Colonic mucosa (tissue), 4 donors: ENCODE measurements around the gene MAP1LC3B. TPM values are rescaled to one million over a fixed set of nuclear protein-coding genes. Genes with fewer than 3 reads are reported as not detected.

ENCODE experiments used
- DNase-seq: peaks from one replicate; pipeline ENCODE4 v3.0.0-alpha.2; 2020
- H3K27ac ChIP-seq: fragments of 200-600 bp; one replicate; pipeline ENCODE4 v1.8.0; 2021
- H3K27me3 ChIP-seq: fragments of 200-600 bp; one replicate; pipeline ENCODE4 v1.8.0; 2021
- H3K36me3 ChIP-seq: fragments of 200-600 bp; one replicate; pipeline ENCODE4 v1.8.0; 2021
- H3K4me1 ChIP-seq: fragments of 200-600 bp; one replicate; pipeline ENCODE4 v1.8.0; 2021; ENCODE audit warnings: mild to moderate bottlenecking
- H3K4me3 ChIP-seq: fragments of 200-600 bp; one replicate; pipeline ENCODE4 v1.8.0; 2021
- H3K9ac ChIP-seq, 2 donors: one replicate each; pipeline ENCODE4 v1.7.0; 2013; ENCODE audit warnings: control low read depth in 2 of 2, low read depth in 2 of 2, low read length in 2 of 2
- H3K9me3 ChIP-seq: fragments of 200-600 bp; one replicate; pipeline ENCODE4 v1.8.0; 2021
- intact Hi-C: fragments of 100-400 bp; cut with DNase I; formaldehyde crosslinking; loops from one replicate; pipeline ENCODE4 v1.14.1; 2022
- total RNA-seq, 2 donors: library from RNA; stranded (reverse); fragmentation: NEBNext Ultra II Directional in 1 of 2; extraction: Animal tissue kit (Norgen Biotek cat#: 25700) in 1 of 2; gene quantifications; one replicate each; pipeline ENCODE4 v1.2.1, GENCODE V29; 2021
- TF ChIP-seq, protein P1 (sequence below): fragments of 200-600 bp; IDR thresholded peaks from one replicate; pipeline ENCODE4 v1.8.0; 2022; ENCODE audit warnings: antibody characterized with exemption, mild to moderate bottlenecking
- donor health status: healthy.
- donor health status: DM: no; HTN: no; CAD: no.
- donor health status: DM: no; HTN: no; CAD: no.

The MAP1LC3B gene
- total RNA-seq, 2 donors from 2014 or later = 45.0 to 83.0 TPM

DNA sequence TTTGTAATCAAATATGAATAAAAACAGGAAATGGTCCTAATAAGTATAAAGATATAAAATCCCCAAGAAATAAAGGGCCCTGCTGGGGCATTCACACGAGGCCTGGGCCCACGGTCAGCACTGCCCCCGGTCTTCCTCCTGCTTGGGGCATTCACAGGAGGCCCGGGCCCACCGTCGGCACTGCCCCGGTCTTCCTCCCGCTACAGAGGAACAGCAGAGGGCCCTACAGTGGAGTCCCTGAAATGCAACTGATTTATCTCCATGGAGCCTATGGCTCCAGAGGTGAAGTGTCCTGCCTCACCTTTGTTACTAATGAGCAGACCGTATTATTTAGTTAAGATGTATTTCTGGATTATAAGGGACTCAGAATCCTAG is 46.5 kb downstream of the MAP1LC3B start:
- no peaks in the 10 kb centered on the region for H3K9me3 ChIP-seq
- no peaks in the 10 kb centered on the region for H3K36me3 ChIP-seq
- H3K9ac ChIP-seq = no peak overlapping the region
- TF ChIP-seq, protein P1, sequence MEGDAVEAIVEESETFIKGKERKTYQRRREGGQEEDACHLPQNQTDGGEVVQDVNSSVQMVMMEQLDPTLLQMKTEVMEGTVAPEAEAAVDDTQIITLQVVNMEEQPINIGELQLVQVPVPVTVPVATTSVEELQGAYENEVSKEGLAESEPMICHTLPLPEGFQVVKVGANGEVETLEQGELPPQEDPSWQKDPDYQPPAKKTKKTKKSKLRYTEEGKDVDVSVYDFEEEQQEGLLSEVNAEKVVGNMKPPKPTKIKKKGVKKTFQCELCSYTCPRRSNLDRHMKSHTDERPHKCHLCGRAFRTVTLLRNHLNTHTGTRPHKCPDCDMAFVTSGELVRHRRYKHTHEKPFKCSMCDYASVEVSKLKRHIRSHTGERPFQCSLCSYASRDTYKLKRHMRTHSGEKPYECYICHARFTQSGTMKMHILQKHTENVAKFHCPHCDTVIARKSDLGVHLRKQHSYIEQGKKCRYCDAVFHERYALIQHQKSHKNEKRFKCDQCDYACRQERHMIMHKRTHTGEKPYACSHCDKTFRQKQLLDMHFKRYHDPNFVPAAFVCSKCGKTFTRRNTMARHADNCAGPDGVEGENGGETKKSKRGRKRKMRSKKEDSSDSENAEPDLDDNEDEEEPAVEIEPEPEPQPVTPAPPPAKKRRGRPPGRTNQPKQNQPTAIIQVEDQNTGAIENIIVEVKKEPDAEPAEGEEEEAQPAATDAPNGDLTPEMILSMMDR = no peak
- DNase-seq = no peak
- H3K27me3 ChIP-seq = no peaks in the 10 kb centered on the region
- H3K4me1 ChIP-seq = no peaks in the 10 kb centered on the region
- intact Hi-C loops = no loop called here
- no peak overlapping the region for H3K27ac ChIP-seq
- H3K4me3 ChIP-seq = no peak overlapping the region

- Histone ChIP-seq H3K36me3 (no peaks in the 10 kb centered on the region), H3K27ac (no peak overlapping the region), H3K4me1 (no peaks in the 10 kb centered on the region), H3K9me3 (no peaks in the 10 kb centered on the region), H3K27me3 (no peaks in the 10 kb centered on the region), H3K9ac (no peak overlapping the region), H3K4me3 (no peak overlapping the region)
- TF ChIP-seq, protein P1 = no peak
- no peak for DNase-seq
- intact Hi-C loops = no loop called here
Measured at GRCh38 chr16:87439926-87440325, 47.8 kb downstream of the MAP1LC3B start.

DNA sequence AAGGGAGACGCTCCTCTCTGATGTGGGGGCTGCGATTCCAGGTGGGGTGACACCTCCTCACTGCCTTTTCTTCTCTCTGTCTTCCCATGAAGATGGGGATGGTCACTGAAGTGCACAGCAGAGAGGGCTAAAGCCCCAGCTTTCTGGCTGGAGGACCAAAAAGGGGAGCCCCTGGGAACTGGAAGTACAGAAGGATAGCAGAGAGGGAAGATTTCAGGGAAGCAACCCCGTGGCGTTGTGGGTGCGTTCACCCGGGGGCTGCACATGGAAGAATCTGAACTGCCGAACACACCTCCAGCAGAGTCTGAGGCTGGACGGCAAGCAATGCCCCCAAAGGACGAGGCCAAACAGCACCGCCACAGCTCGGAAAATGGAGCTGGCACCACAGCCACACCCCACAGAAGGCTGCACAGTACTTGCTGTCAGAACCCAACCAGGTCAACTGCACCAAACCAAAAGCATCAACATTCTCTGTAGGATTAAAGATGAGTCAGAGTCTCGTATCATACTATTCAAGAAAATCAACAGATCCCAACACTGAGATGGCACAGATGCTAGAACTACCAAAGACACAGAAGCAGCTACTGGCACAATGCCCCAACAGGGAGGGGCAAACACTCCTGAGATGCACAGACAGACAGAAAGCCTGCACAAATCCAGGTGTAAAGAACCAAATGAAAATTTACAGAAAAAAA is 49.9 kb downstream of the MAP1LC3B start:
- intact Hi-C loops = no loop called here
- H3K4me1 ChIP-seq = no peaks in the 10 kb centered on the region
- H3K9ac ChIP-seq = no peak overlapping the region
- no peaks in the 10 kb centered on the region for H3K9me3 ChIP-seq
- no peak overlapping the region for H3K27ac ChIP-seq
- no peak for DNase-seq
- H3K4me3 ChIP-seq = no peak overlapping the region
- no peaks in the 10 kb centered on the region for H3K27me3 ChIP-seq
- no peaks in the 10 kb centered on the region for H3K36me3 ChIP-seq
- TF ChIP-seq, protein P1 = no peak

DNA sequence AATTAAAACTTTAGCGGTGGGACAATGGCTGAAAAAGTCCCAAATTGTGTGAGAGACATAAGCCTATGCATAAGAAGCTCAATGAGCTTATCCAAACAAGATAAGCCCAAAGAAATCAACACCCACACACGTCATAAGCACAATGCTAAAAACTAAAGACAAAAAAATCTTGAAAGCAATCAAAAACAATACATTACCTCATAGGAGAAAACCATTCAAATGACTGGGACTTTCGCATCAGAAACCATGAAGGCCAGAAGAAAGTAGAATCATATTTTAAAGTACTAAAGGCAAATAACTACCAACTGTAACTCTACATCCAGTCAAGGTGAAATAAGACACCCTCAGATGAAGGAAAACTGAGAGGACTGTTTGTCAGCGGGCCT is 50.4 kb downstream of the MAP1LC3B start:
- Histone ChIP-seq H3K4me3 (no peak overlapping the region), H3K4me1 (no peaks in the 10 kb centered on the region), H3K9ac (no peak overlapping the region), H3K36me3 (no peaks in the 10 kb centered on the region), H3K9me3 (no peaks in the 10 kb centered on the region), H3K27ac (no peak overlapping the region), H3K27me3 (no peaks in the 10 kb centered on the region)
- TF ChIP-seq, protein P1 = no peak
- intact Hi-C loops = no loop called here
- DNase-seq = no peak

DNA sequence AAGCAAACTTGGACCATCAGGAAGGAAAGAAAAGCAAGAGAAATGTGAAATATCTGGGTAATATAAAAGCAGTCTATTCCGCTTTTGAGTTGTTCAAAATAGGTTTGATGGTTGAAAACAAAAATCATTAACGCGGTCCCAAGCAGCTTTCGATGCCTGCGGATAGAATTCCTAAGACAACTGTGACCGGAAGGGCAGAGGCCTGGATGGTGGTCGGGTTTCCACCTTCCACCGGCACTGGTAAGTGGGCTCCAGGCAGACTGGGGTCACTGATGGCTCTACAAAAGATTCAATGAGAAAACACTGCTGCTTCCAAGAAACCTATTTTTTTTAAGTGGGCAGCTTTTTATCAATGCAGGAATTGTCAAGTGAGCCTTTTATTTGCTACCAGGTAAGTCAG is 50.9 kb downstream of the MAP1LC3B start:
- no peak overlapping the region for H3K27ac ChIP-seq
- no peaks in the 10 kb centered on the region for H3K36me3 ChIP-seq
- no peak for DNase-seq
- H3K9me3 ChIP-seq = no peaks in the 10 kb centered on the region
- no peak overlapping the region for H3K9ac ChIP-seq
- no peaks in the 10 kb centered on the region for H3K4me1 ChIP-seq
- no peak overlapping the region for H3K4me3 ChIP-seq
- intact Hi-C loops = no loop called here
- no peaks in the 10 kb centered on the region for H3K27me3 ChIP-seq
- TF ChIP-seq, protein P1 = no peak
